ENCODE results near the gene PBX4.
"Not testable (repeated sequence)": the region's sequence is repeated elsewhere in the genome, so short reads cannot be mapped to it uniquely, and the experiment has no call there.

- TF ChIP-seq CTCF (IDR thresholded peaks at IDR 0.05; ENCODE audit: insufficient read depth, low read depth, low read length); EZH2 (IDR thresholded peaks at IDR 0.05; ENCODE audit: insufficient read depth, low read length): not testable (repeated sequence)
Measured at GRCh38 chr19:19598728-19599451, 19.6 kb downstream of the PBX4 start.

All from astrocyte (in vitro differentiated cells and primary cell).